Mesenchymal stem cell (in vitro differentiated cells and primary cell): ENCODE measurements around the gene GFRA3.

Experiments
- DNase-seq: peaks from one replicate; pipeline ENCODE4 v3.0.0-alpha.2; 2013
- H2AFZ ChIP-seq: one replicate; pipeline ENCODE4 v1.6.1; 2013; ENCODE audit warnings: low read depth, mild to moderate bottlenecking, control low read depth, inconsistent platforms, low read length, moderate library complexity
- H2AK5ac ChIP-seq: 2 replicates; pipeline ENCODE4 v1.6.1; 2013; ENCODE audit warnings: low read length, moderate library complexity, mild to moderate bottlenecking, inconsistent platforms; ENCODE audit not compliant: severe bottlenecking
- H2BK120ac ChIP-seq: one replicate; pipeline ENCODE4 v1.6.1; 2013; ENCODE audit warnings: low read depth, mild to moderate bottlenecking, inconsistent platforms, low read length, moderate library complexity
- H2BK12ac ChIP-seq, 2 experiments: one replicate each; pipeline ENCODE4 v1.6.1; 2013; ENCODE audit warnings: inconsistent platforms in 2 of 2, low read length in 2 of 2, mild to moderate bottlenecking in 2 of 2, moderate library complexity in 2 of 2, control low read depth in 1 of 2
- H2BK15ac ChIP-seq: one replicate; pipeline ENCODE4 v1.6.1; 2013; ENCODE audit warnings: mild to moderate bottlenecking, low read depth, inconsistent platforms; ENCODE audit not compliant: poor library complexity, severe bottlenecking
- H2BK5ac ChIP-seq: 2 replicates; pipeline ENCODE4 v1.6.1; 2013; ENCODE audit warnings: low read depth, mild to moderate bottlenecking, low read length, control low read depth, inconsistent platforms; ENCODE audit not compliant: poor library complexity, severe bottlenecking
- H3K14ac ChIP-seq, 2 experiments: one replicate each; pipeline ENCODE4 v1.6.1; 2013; ENCODE audit warnings: inconsistent platforms in 2 of 2, low read length in 2 of 2, control low read depth in 1 of 2, mild to moderate bottlenecking in 1 of 2, moderate library complexity in 1 of 2
- H3K18ac ChIP-seq, 2 experiments: one replicate each; pipeline ENCODE4 v1.6.1; 2013; ENCODE audit warnings: inconsistent platforms in 2 of 2, low read length in 2 of 2, control low read depth in 1 of 2, low read depth in 1 of 2, mild to moderate bottlenecking in 1 of 2
- H3K23ac ChIP-seq, 2 experiments: one replicate each; pipeline ENCODE4 v1.6.1; 2013; ENCODE audit warnings: inconsistent platforms in 2 of 2, low read length in 2 of 2, mild to moderate bottlenecking in 2 of 2, moderate library complexity in 2 of 2, control low read depth in 1 of 2
- H3K27ac ChIP-seq: 2 replicates; pipeline ENCODE4 v1.5.1; 2013; ENCODE audit warnings: mild to moderate bottlenecking, moderate library complexity, low read length, control low read depth, inconsistent platforms; ENCODE audit not compliant: poor library complexity, severe bottlenecking
- H3K27me3 ChIP-seq, 2 experiments: 2 replicates each; pipeline versions ENCODE4 v1.6.1 to v1.7.0; 2013; ENCODE audit warnings: low read length in 2 of 2, mild to moderate bottlenecking in 2 of 2, moderate library complexity in 2 of 2, control low read depth in 1 of 2, inconsistent platforms in 1 of 2; ENCODE audit not compliant: control insufficient read depth in 1 of 2, insufficient read depth in 1 of 2
- H3K36me3 ChIP-seq, 2 experiments: 2 replicates each; pipeline versions ENCODE4 v1.6.1 to v1.7.0; 2013; ENCODE audit warnings: low read length in 2 of 2, control low read depth in 1 of 2, inconsistent platforms in 1 of 2, low read depth in 1 of 2, mild to moderate bottlenecking in 1 of 2; ENCODE audit not compliant: insufficient read depth in 2 of 2, control insufficient read depth in 1 of 2
- H3K4ac ChIP-seq, 2 experiments: one replicate each; pipeline ENCODE4 v1.6.1; 2013; ENCODE audit warnings: inconsistent platforms in 2 of 2, low read length in 2 of 2, mild to moderate bottlenecking in 2 of 2, moderate library complexity in 2 of 2, control low read depth in 1 of 2, low read depth in 1 of 2
- H3K4me1 ChIP-seq: 2 replicates; pipeline ENCODE4 v1.6.1; 2013; ENCODE audit warnings: low read depth, low read length, control low read depth; ENCODE audit not compliant: control insufficient read depth, insufficient read depth
- H3K4me2 ChIP-seq: 2 replicates; pipeline ENCODE4 v1.6.1; 2013; ENCODE audit warnings: low read length, mild to moderate bottlenecking, inconsistent platforms; ENCODE audit not compliant: poor library complexity, severe bottlenecking
- H3K4me3 ChIP-seq, 2 experiments: 2 replicates each; pipeline versions ENCODE4 v1.5.1 to v1.7.0; 2013; ENCODE audit warnings: low read length in 2 of 2, mild to moderate bottlenecking in 2 of 2, control low read depth in 1 of 2, low read depth in 1 of 2; ENCODE audit not compliant: insufficient read depth in 1 of 2
- H3K79me1 ChIP-seq: replicated peaks from 2 replicates; pipeline ENCODE4 v1.6.1; 2013; ENCODE audit warnings: mild to moderate bottlenecking, control low read depth, low read length, inconsistent platforms; ENCODE audit not compliant: poor library complexity, severe bottlenecking
- H3K9ac ChIP-seq: 2 replicates; pipeline ENCODE4 v1.7.0; 2013; ENCODE audit warnings: mild to moderate bottlenecking, low read length, moderate library complexity
- H3K9me3 ChIP-seq: 2 replicates; pipeline ENCODE4 v1.7.0; 2013; ENCODE audit warnings: mild to moderate bottlenecking, low read length; ENCODE audit not compliant: control insufficient read depth
- H4K8ac ChIP-seq: one replicate; pipeline ENCODE4 v1.6.1; 2013; ENCODE audit warnings: inconsistent platforms, mild to moderate bottlenecking, low read length, moderate library complexity
- H4K91ac ChIP-seq: one replicate; pipeline ENCODE4 v1.6.1; 2013; ENCODE audit warnings: mild to moderate bottlenecking, low read length, inconsistent platforms
- WGBS: methylation state at CpG from one replicate; pipeline ENCODE4 v1.1.7; 2013; ENCODE audit warnings: mixed read lengths; 5-methylcytosine and 5-hydroxymethylcytosine counted together

Gene GFRA3

DNA sequence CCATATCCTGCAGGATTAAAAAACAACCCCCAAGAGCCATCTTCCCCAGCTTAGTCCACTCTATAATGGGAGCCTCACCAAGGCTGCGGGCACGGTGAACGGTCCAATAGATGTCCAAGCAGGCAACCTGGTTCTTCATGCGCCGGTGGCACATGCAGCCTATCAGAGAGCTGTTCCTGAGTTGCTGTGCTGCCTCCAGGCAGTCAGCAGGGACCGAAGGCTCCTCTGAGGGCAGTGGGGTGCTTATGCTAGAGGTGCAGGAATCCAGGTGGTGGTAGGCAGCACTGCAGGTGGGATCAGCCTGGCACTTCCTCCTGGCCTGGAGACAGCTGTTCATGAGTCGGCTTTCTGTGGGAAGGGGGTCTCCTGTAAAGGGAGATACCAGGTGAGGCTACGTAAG lies 10.2 kb downstream of the GFRA3 start:
- no peak overlapping the region for H3K4me2 ChIP-seq
- H3K14ac ChIP-seq, result no peak overlapping the region
- no peak overlapping the region for H3K18ac ChIP-seq
- H2BK5ac ChIP-seq, result no peak overlapping the region
- no peak overlapping the region for H2BK120ac ChIP-seq
- H3K4me1 ChIP-seq, result no peaks in the 10 kb centered on the region
- peaks cover 23 to 33% of the 10 kb centered on the region in 2 experiments for H3K27me3 ChIP-seq
- no peak overlapping the region for H2BK15ac ChIP-seq
- no peak overlapping the region for H2AFZ ChIP-seq
- no peak for DNase-seq
- H2BK12ac ChIP-seq, result no peak overlapping the region
- no peak overlapping the region for H3K9ac ChIP-seq
- 94% methylated on average over 8 of the region's 8 CpGs for WGBS
- H3K36me3 ChIP-seq, result no peaks in the 10 kb centered on the region
- no peak overlapping the region for H3K27ac ChIP-seq
- H3K23ac ChIP-seq, result no peak overlapping the region
- H4K8ac ChIP-seq, result no peak overlapping the region
- no peaks in the 10 kb centered on the region for H3K79me1 ChIP-seq
- no peak overlapping the region for H2AK5ac ChIP-seq
- no peaks in the 10 kb centered on the region for H3K9me3 ChIP-seq
- no peak overlapping the region for H3K4ac ChIP-seq
- no peak overlapping the region for H3K4me3 ChIP-seq
- no peak overlapping the region for H4K91ac ChIP-seq

DNA sequence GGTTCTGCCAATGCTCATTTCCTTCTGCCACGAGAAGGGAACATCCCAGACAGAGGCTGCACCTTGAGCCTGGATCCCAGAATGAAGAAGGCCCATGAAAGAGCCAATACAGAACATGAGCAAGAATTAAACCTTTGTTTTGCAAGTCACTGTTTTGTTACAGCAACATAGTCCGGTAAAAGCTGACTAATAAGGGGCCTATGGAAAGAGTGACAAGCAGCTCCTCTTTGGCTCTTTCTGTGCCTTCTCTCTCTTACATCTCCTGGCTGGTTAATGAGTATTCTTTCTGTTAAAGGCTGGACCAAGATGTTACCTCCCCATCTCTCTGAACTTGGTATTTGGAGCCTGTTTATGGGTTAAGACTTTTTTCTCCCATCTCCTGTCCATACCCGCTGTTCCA lies 10.8 kb downstream of the GFRA3 start:
- Histone ChIP-seq H3K4me1 (no peaks in the 10 kb centered on the region), H2BK15ac (no peak overlapping the region), H3K4ac (no peak overlapping the region), H3K9ac (no peak overlapping the region), H3K79me1 (no peaks in the 10 kb centered on the region), H3K27ac (no peak overlapping the region), H3K4me3 (no peak overlapping the region), H3K14ac (no peak overlapping the region), H3K23ac (no peak overlapping the region), H2AFZ (no peak overlapping the region), H4K91ac (no peak overlapping the region), H3K27me3 (peaks cover 29 to 33% of the 10 kb centered on the region in 2 experiments), H4K8ac (no peak overlapping the region), H2BK12ac (no peak overlapping the region), H2BK120ac (no peak overlapping the region), H3K4me2 (no peak overlapping the region), H3K36me3 (no peaks in the 10 kb centered on the region), H3K9me3 (no peaks in the 10 kb centered on the region), H2BK5ac (no peak overlapping the region), H3K18ac (no peak overlapping the region), H2AK5ac (no peak overlapping the region)
- no peak for DNase-seq
- WGBS, result 88% methylated on average over 2 of the region's 3 CpGs

DNA sequence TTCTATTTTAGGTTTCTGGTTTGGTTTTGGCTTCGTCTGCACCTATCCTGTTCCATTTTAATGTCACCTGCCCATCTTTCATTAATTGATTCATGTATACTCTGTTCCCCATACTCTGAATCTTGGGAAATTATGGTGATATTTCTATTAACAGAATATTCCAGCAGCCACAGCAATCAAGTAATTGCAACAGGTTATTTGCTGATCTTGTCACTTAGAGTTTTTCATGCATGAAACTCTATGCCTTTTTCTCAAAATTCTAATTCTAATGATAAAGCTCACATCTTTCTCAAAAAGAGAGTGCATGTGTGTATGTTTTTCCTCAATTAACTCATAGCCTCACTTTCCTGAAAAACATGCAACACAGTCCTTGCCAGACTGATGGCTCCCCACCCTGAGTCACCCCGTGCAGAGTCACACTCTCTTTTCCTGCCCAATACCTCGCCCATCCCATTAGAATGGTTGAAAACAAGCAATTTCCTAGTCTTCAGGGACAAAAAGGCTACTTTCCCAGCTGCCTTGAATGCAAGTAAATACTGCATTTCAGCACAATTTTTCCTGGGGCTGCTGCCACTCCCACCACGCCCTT lies 15.6 kb downstream of the GFRA3 start:
- Histone ChIP-seq H3K14ac (no peak overlapping the region), H3K23ac (no peak overlapping the region), H3K9me3 (no peaks in the 10 kb centered on the region), H3K4me2 (no peak overlapping the region), H2BK12ac (no peak overlapping the region), H2AK5ac (no peak overlapping the region), H2BK15ac (no peak overlapping the region), H2BK120ac (no peak overlapping the region), H3K36me3 (no peaks in the 10 kb centered on the region), H3K4me3 (no peak overlapping the region), H2AFZ (no peak overlapping the region), H3K9ac (no peak overlapping the region), H3K27me3 (peaks cover 22 to 23% of the 10 kb centered on the region in 2 experiments), H2BK5ac (no peak overlapping the region), H3K18ac (no peak overlapping the region), H3K79me1 (no peaks in the 10 kb centered on the region), H4K91ac (no peak overlapping the region), H3K27ac (no peak overlapping the region), H3K4me1 (no peaks in the 10 kb centered on the region), H3K4ac (no peak overlapping the region), H4K8ac (no peak overlapping the region)
- 77% methylated on average over 4 of the region's 4 CpGs for WGBS
- no peak for DNase-seq

DNA sequence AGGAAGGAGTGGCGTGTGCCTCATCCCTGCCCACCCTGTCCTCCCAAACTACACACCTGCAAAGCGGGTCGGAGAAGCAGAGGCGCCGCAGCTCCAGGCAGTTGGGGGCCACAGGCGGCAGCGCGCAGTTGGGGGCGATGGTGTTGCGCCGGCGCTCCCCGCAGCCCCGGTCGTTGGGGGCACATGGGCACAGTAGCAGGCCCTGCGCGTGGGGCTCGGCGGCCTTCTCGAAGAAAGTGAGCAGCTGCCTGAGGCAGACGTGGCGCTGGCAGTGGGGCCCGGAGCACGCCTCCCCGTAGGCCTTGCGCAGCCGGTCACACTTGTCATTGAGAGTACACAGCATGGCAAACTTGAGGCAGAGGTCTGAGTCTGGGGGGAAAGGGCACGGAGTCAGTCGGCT lies 16.8 kb downstream of the GFRA3 start:
- Histone ChIP-seq H3K18ac (no peak overlapping the region), H2AFZ (no peak overlapping the region), H3K14ac (peak overlapping the region in 1 of 2 experiments; percentile 65), H3K4me1 (no peaks in the 10 kb centered on the region), H3K23ac (peak overlapping the region in 1 of 2 experiments; percentile 5), H2BK12ac (no peak overlapping the region), H4K8ac (no peak overlapping the region), H3K4me2 (no peak overlapping the region), H2AK5ac (no peak overlapping the region), H3K4ac (no peak overlapping the region), H2BK5ac (no peak overlapping the region), H3K27me3 (peaks cover 30 to 33% of the 10 kb centered on the region in 2 experiments), H3K27ac (no peak overlapping the region), H3K79me1 (no peaks in the 10 kb centered on the region), H3K4me3 (no peak overlapping the region), H2BK120ac (no peak overlapping the region), H3K9me3 (no peaks in the 10 kb centered on the region), H2BK15ac (no peak overlapping the region), H4K91ac (no peak overlapping the region), H3K36me3 (no peaks in the 10 kb centered on the region), H3K9ac (no peak overlapping the region)
- DNase-seq, result no peak
- 97% methylated on average over 27 of the region's 29 CpGs for WGBS
